ENCODE data around the gene PAK6.

GRCh38 chr15:40229956-40230355 is 8.9 kb upstream of the PAK6 start:
- TF ChIP-seq EZH2phosphoT487 (IDR thresholded peaks at IDR 0.05; ENCODE audit: low read depth) (no peak), CTCF (IDR thresholded peaks at IDR 0.05; ENCODE audit: low read depth, low read length) (no peak)
